GM12864 (cell line): ENCODE data around the gene KCNK10.

Experiments
- DNase-seq: peaks from one replicate; pipeline ENCODE4 v3.0.0-alpha.2; 2011; ENCODE audit warnings: low read depth
- H3K4me3 ChIP-seq: 2 replicates; pipeline ENCODE4 v1.5.1; 2011; ENCODE audit warnings: mild to moderate bottlenecking, low read depth, low read length, control low read depth
- TF ChIP-seq, protein P1 (sequence below): IDR thresholded peaks from 2 replicates; pipeline ENCODE4 v1.5.1; 2011; ENCODE audit warnings: low read depth, mild to moderate bottlenecking, moderate library complexity, low read length, control low read depth, inconsistent platforms; ENCODE audit errors: missing control alignments

The KCNK10 gene

DNA sequence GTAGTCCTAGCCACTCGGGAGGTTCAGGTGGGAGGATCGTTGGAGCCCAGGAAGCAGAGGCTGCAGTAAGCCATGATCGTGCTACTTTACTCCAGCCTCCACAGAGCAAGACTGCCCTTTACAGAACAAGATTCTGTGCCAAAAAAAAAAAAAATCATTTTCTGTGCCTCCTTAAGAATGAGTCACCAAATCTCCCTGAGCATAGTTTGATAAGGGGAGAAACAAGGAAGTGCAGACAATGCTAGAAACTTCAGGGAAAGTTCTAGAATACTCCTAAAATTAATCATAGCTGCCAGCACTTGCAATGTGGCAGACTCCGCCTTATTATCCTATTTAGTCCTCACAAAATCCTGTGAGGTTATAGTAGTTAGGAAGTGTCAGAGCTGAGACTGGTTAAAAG, 74.5 kb downstream of the KCNK10 start:
- H3K4me3 ChIP-seq: no peak overlapping the region
- TF ChIP-seq, protein P1, sequence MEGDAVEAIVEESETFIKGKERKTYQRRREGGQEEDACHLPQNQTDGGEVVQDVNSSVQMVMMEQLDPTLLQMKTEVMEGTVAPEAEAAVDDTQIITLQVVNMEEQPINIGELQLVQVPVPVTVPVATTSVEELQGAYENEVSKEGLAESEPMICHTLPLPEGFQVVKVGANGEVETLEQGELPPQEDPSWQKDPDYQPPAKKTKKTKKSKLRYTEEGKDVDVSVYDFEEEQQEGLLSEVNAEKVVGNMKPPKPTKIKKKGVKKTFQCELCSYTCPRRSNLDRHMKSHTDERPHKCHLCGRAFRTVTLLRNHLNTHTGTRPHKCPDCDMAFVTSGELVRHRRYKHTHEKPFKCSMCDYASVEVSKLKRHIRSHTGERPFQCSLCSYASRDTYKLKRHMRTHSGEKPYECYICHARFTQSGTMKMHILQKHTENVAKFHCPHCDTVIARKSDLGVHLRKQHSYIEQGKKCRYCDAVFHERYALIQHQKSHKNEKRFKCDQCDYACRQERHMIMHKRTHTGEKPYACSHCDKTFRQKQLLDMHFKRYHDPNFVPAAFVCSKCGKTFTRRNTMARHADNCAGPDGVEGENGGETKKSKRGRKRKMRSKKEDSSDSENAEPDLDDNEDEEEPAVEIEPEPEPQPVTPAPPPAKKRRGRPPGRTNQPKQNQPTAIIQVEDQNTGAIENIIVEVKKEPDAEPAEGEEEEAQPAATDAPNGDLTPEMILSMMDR: no peak
- no peak for DNase-seq

DNA sequence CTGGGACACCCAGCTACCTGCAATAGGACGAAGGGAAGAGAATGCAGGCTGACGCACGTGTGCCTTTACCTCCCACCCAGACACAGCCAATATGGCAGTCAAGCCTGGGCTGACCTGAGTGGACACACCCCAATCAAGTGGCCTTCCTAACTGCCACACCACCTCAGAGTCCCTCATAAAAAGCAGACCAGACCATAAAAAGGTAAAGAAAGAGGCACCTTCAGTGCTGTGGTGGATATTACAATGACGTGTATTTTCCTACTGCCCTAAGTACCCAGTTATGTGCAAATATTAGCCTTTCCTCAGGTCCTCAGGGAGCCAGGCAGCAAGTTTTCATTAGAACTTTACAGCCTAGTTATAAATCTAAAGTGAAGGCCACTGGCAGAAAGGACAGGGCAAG, 75.8 kb downstream of the KCNK10 start:
- TF ChIP-seq, protein P1: no peak
- H3K4me3 ChIP-seq: no peak overlapping the region
- no peak for DNase-seq

DNA sequence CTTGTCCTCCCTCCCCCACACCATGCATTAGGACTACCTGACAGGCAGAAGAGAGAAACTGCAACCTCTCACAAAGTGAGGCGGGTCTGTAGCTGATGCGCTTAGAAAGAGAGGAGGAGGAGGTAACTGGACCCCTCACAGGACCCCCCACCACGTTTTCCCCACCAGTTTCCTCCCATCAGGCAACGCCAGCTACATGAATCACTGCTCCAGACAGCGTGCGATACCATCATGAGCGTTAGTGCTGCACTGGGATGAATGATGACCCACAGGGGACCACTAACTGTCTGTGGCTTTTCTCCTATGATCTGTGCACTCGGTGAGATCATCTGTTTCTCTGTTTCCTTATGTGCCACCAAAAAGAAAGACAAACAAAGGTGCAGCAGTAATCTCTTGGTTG, 77.7 kb downstream of the KCNK10 start:
- no peak overlapping the region for H3K4me3 ChIP-seq
- TF ChIP-seq, protein P1: no peak
- DNase-seq: no peak

- TF ChIP-seq, protein P1: no peak
- no peak overlapping the region for H3K4me3 ChIP-seq
- no peak for DNase-seq
Observed at GRCh38 chr14:88243946-88244345, 79.1 kb downstream of the KCNK10 start.

DNA sequence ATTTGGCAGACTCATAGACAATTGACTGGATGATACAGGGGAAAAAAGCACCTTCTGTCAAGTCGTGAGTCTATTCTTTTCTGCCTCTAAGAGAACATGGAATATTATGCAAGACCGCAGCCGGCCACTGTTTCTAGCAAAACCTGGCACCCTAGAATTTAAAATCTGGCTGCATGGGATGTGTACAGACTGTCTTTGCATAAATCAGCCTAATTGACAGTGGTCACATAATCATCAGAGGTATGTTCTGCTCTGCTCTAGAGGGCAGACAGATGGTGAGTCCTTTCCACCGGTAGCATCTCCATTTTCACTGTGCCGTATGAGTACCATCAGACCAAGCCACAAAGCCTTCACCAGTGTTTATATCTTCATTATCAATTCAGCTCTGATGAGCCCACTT, 80.6 kb downstream of the KCNK10 start:
- no peak overlapping the region for H3K4me3 ChIP-seq
- DNase-seq: no peak
- TF ChIP-seq, protein P1: no peak

DNA sequence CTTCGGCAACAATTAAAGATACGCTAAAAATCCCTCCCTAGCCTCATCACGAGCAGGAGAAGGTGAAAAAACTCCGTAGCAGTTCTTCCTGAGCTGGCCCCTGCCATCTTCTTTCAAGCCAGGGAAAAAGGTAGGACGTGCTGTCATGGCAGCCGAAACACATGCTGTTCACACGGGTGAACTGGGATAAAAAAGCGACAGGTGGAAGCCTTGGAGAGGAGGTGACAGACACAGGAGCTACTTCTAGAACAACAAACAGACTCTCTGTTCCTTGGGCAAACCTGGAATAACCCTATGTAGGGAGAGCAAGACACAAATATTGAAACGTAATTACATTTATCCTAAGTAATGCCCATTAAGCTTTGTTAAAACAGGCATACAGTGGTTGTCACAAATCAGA, 81.3 kb downstream of the KCNK10 start:
- TF ChIP-seq, protein P1: no peak
- DNase-seq: no peak

GRCh38 chr14:88234442-88234841, 88.6 kb downstream of the KCNK10 start:
- no peak for DNase-seq
- no peak overlapping the region for H3K4me3 ChIP-seq
- TF ChIP-seq, protein P1: no peak

More for the DNA sequence above, 81.3 kb downstream of the KCNK10 start:
- no peak overlapping the region for H3K4me3 ChIP-seq
